ENCODE results near the gene MARS1. TPM values are rescaled to one million over a fixed set of nuclear protein-coding genes. Genes with fewer than 3 reads are reported as not detected.
"Not testable (repeated sequence)": the region's sequence is repeated elsewhere in the genome, so short reads cannot be mapped to it uniquely, and the experiment has no call there.

The MARS1 gene
- total and polyA plus RNA-seq, 2 experiments from 2014 or later: 266 to 351 TPM

- H3K9me3 Mint-ChIP-seq: no peaks in the 10 kb centered on the region
- H3K4me3 Mint-ChIP-seq: no peak overlapping the region
- no peak for TF ChIP-seq ZNF462 (CRISPR knock-in tag; IDR thresholded peaks at IDR 0.05)
- no peak for TF ChIP-seq CREB1 (CRISPR knock-in tag; IDR thresholded peaks at IDR 0.05; ENCODE audit: low read depth)
- no peak for TF ChIP-seq EZH2phosphoT487 (IDR thresholded peaks at IDR 0.05; ENCODE audit: unreplicated experiment)
These were observed 72.6 kb downstream of the MARS1 start for GRCh38 chr12:57560516-57560915.

GRCh38 chr12:57561117-57561516 is 73.2 kb downstream of the MARS1 start:
- H3K27me3 Mint-ChIP-seq (ENCODE audit: insufficient read depth, low read depth, poor library complexity); ATAC-seq; H3K27ac Mint-ChIP-seq: not testable (repeated sequence)

More at GRCh38 chr12:57560516-57560915, 72.6 kb downstream of the MARS1 start:
- Histone ChIP-seq H3K36me3 (ENCODE audit: insufficient read depth) (no peaks in the 10 kb centered on the region; the same call in 1 of the 2 replicates), H3K79me2 (replicated peaks; ENCODE audit: insufficient read depth) (peaks cover 16% of the 10 kb centered on the region; the same call in 1 of the 2 replicates), H3K27me3 (ENCODE audit: insufficient read depth) (no peaks in the 10 kb centered on the region), H3F3A (replicated peaks; ENCODE audit: low read depth) (no peaks in the 10 kb centered on the region), H3K9me2 (ENCODE audit: insufficient read depth) (no peaks in the 10 kb centered on the region), H3K27ac (ENCODE audit: low read depth) (no peak overlapping the region), H3K4me3 (no peak overlapping the region), H3K4me2 (no peak overlapping the region), H2AFZ (no peak overlapping the region), H3K4me1 (ENCODE audit: insufficient read depth) (peaks cover 11% of the 10 kb centered on the region; the same call in 1 of the 2 replicates), H4K20me1 (replicated peaks; ENCODE audit: insufficient read depth) (peaks cover 5% of the 10 kb centered on the region; the same call in 1 of the 2 replicates)
- Mint-ChIP-seq H3K27ac (no peak overlapping the region), H3K4me1 (peaks cover 8% of the 10 kb centered on the region; the same call in 2 of the 3 replicates), H3K36me3 (ENCODE audit: low read depth) (peaks cover 11% of the 10 kb centered on the region; the same call in 2 of the 3 replicates), H3K27me3 (ENCODE audit: insufficient read depth, low read depth, poor library complexity) (no peaks in the 10 kb centered on the region)
- DNase-seq (ENCODE audit: low spot score): no peak
- no peak for ATAC-seq

More at GRCh38 chr12:57561117-57561516, 73.2 kb downstream of the MARS1 start:
- not testable (repeated sequence) for H3K4me3 ChIP-seq; H2AFZ ChIP-seq; H3K9me3 Mint-ChIP-seq; H3K9me2 ChIP-seq (ENCODE audit: insufficient read depth); H4K20me1 ChIP-seq (replicated peaks; ENCODE audit: insufficient read depth); H3K4me1 ChIP-seq (ENCODE audit: insufficient read depth); H3F3A ChIP-seq (replicated peaks; ENCODE audit: low read depth); H3K36me3 ChIP-seq (ENCODE audit: insufficient read depth); DNase-seq (ENCODE audit: low spot score); H3K4me2 ChIP-seq; H3K4me1 Mint-ChIP-seq; H3K27me3 ChIP-seq (ENCODE audit: insufficient read depth); H3K27ac ChIP-seq (ENCODE audit: low read depth); H3K4me3 Mint-ChIP-seq
- H3K79me2 ChIP-seq (replicated peaks; ENCODE audit: insufficient read depth): peaks cover 16% of the 10 kb centered on the region; the same call in 1 of the 2 replicates
- H3K36me3 Mint-ChIP-seq (ENCODE audit: low read depth): peaks cover 11% of the 10 kb centered on the region; the same call in 2 of the 3 replicates

Data from GM23338 (cell line).